Natural killer cell (primary cell): ENCODE measurements around the gene RABGAP1L. TPM values are rescaled to one million over a fixed set of nuclear protein-coding genes. Genes with fewer than 3 reads are reported as not detected.

Experiments used
- ATAC-seq, 3 donors: fragments of 150-1000 bp in 2 of 3; fragments of 200-7000 bp in 1 of 3; cut with Tn5 transposase; 1 replicate in 1 of 3; 2 replicates in 2 of 3; pipeline ENCODE4 v1.10.0; 2021; ENCODE audit warnings: mild to moderate bottlenecking in 2 of 3, moderate library complexity in 2 of 3
- DNase-seq, 2 donors: peaks; one replicate each; pipeline versions ENCODE4 v3.0.0 to v3.0.0-alpha.2; 2013 to 2021; ENCODE audit warnings: mixed read lengths in 1 of 2
- H3K27ac ChIP-seq: one replicate; pipeline ENCODE4 v1.5.1; 2013; ENCODE audit warnings: mild to moderate bottlenecking, low read length
- H3K27me3 ChIP-seq: one replicate; pipeline ENCODE4 v1.6.1; 2013; ENCODE audit warnings: low read length; ENCODE audit not compliant: control insufficient read depth, insufficient read depth
- H3K36me3 ChIP-seq: one replicate; pipeline ENCODE4 v1.6.1; 2013; ENCODE audit warnings: low read length; ENCODE audit not compliant: control insufficient read depth, insufficient read depth
- H3K4me1 ChIP-seq: one replicate; pipeline ENCODE4 v1.6.1; 2013; ENCODE audit warnings: low read length; ENCODE audit not compliant: control insufficient read depth, insufficient read depth
- H3K4me3 ChIP-seq: one replicate; pipeline ENCODE4 v1.5.1; 2013; ENCODE audit warnings: low read length
- H3K9me3 ChIP-seq: one replicate; pipeline ENCODE4 v1.6.1; 2013; ENCODE audit warnings: low read length; ENCODE audit not compliant: control insufficient read depth, insufficient read depth
- H3K27ac Mint-ChIP-seq, 2 donors: one replicate each; pipeline ENCODE4 v1.8.0; 2022; ENCODE audit warnings: mild to moderate bottlenecking in 2 of 2, mixed read lengths in 2 of 2, moderate library complexity in 1 of 2
- H3K27me3 Mint-ChIP-seq, 2 donors: one replicate each; pipeline ENCODE4 v1.8.0; 2022; ENCODE audit warnings: low read depth in 2 of 2, mixed read lengths in 2 of 2
- H3K36me3 Mint-ChIP-seq: one replicate; pipeline ENCODE4 v1.8.0; 2022; ENCODE audit warnings: mixed read lengths
- H3K4me1 Mint-ChIP-seq, 2 donors: one replicate each; pipeline ENCODE4 v1.8.0; 2022; ENCODE audit warnings: mixed read lengths in 2 of 2
- H3K4me3 Mint-ChIP-seq: one replicate; pipeline ENCODE4 v1.8.0; 2022; ENCODE audit warnings: mild to moderate bottlenecking, moderate library complexity, mixed read lengths
- H3K9me3 Mint-ChIP-seq, 2 donors: one replicate each; pipeline ENCODE4 v1.8.0; 2022; ENCODE audit warnings: mixed read lengths in 2 of 2
- CTCF ChIP-seq: fragments of 200-600 bp; IDR thresholded peaks from one replicate; pipeline ENCODE4 v1.8.0; 2022; ENCODE audit warnings: antibody characterized with exemption
- WGBS: methylation state at CpG from one replicate; pipeline ENCODE4 v1.1.7; 2013; ENCODE audit warnings: missing lambda C conversion rate; ENCODE audit not compliant: insufficient coverage; 5-methylcytosine and 5-hydroxymethylcytosine counted together
- intact Hi-C: fragments of 100-400 bp; cut with micrococcal nuclease; formaldehyde crosslinking; loops from one replicate; pipeline ENCODE4 v1.14.2; 2022
- total RNA-seq, 4 donors: library from RNA; stranded (reverse); fragments of 120-200 nt in 1 of 4; gene quantifications; one replicate each; pipeline versions ENCODE4 v1.2.3 to v1.2.4, GENCODE V29; 2013 to 2022

The RABGAP1L gene
- total RNA-seq, 3 donors from 2014 or later (not counting 1 experiment from before 2014, with no cell fraction given), result 145 to 168 (median 153) TPM

- no peak overlapping the region for H3K4me3 ChIP-seq
- Mint-ChIP-seq H3K9me3 (no peaks in the 10 kb centered on the region), H3K27me3 (no peaks in the 10 kb centered on the region), H3K4me3 (no peak overlapping the region), H3K4me1 (peaks cover 0 to 16% of the 10 kb centered on the region in 2 donors), H3K27ac (no peak overlapping the region), H3K36me3 (peaks cover 6% of the 10 kb centered on the region)
- H3K27ac ChIP-seq, result no peak overlapping the region
- TF ChIP-seq CTCF, result no peak
- DNase-seq (no peak), ATAC-seq (no peak)
- intact Hi-C loops, result no loop called here
- WGBS, result 100% methylated on average over 2 of the region's 3 CpGs
- H3K36me3 ChIP-seq, result no peaks in the 10 kb centered on the region
- no peaks in the 10 kb centered on the region for H3K27me3 ChIP-seq
- H3K4me1 ChIP-seq, result no peaks in the 10 kb centered on the region
- peaks cover 4% of the 10 kb centered on the region for H3K9me3 ChIP-seq
Observed at GRCh38 chr1:174911606-174912005, 752.3 kb downstream of the RABGAP1L start.

GRCh38 chr1:174912264-174912663 lies 752.9 kb downstream of the RABGAP1L start:
- ATAC-seq (no peak), DNase-seq (no peak)
- no peak overlapping the region for H3K27ac Mint-ChIP-seq
- no peaks in the 10 kb centered on the region for H3K9me3 Mint-ChIP-seq
- H3K27me3 Mint-ChIP-seq, result no peaks in the 10 kb centered on the region
- Histone ChIP-seq H3K36me3 (no peaks in the 10 kb centered on the region), H3K9me3 (peaks cover 2% of the 10 kb centered on the region), H3K4me3 (no peak overlapping the region), H3K4me1 (no peaks in the 10 kb centered on the region), H3K27me3 (no peaks in the 10 kb centered on the region), H3K27ac (no peak overlapping the region)
- no peak for TF ChIP-seq CTCF
- peaks cover 6% of the 10 kb centered on the region for H3K36me3 Mint-ChIP-seq
- peaks cover 0 to 21% of the 10 kb centered on the region in 2 donors for H3K4me1 Mint-ChIP-seq
- H3K4me3 Mint-ChIP-seq, result no peak overlapping the region
- intact Hi-C loops, result no loop called here

- no peaks in the 10 kb centered on the region for H3K9me3 Mint-ChIP-seq
- H3K36me3 Mint-ChIP-seq, result no peaks in the 10 kb centered on the region
- H3K27ac Mint-ChIP-seq, result no peak overlapping the region
- Histone ChIP-seq H3K27me3 (no peaks in the 10 kb centered on the region), H3K4me1 (no peaks in the 10 kb centered on the region), H3K27ac (no peak overlapping the region), H3K9me3 (no peaks in the 10 kb centered on the region), H3K4me3 (no peak overlapping the region), H3K36me3 (no peaks in the 10 kb centered on the region)
- no peak overlapping the region for H3K4me3 Mint-ChIP-seq
- no peak for DNase-seq
- TF ChIP-seq CTCF, result no peak
- intact Hi-C loops, result no loop called here
- WGBS, result 97% methylated on average over 2 of the region's 5 CpGs
- H3K4me1 Mint-ChIP-seq, result peaks cover 0 to 21% of the 10 kb centered on the region in 2 donors
- ATAC-seq, result no peak
- H3K27me3 Mint-ChIP-seq, result no peaks in the 10 kb centered on the region
Observed at GRCh38 chr1:174913225-174913903, 754.0 kb downstream of the RABGAP1L start.

- Histone ChIP-seq H3K4me3 (no peak overlapping the region), H3K9me3 (no peaks in the 10 kb centered on the region), H3K27me3 (no peaks in the 10 kb centered on the region), H3K4me1 (no peaks in the 10 kb centered on the region), H3K36me3 (no peaks in the 10 kb centered on the region), H3K27ac (no peak overlapping the region)
- H3K9me3 Mint-ChIP-seq, result no peaks in the 10 kb centered on the region
- no peak overlapping the region for H3K4me3 Mint-ChIP-seq
- TF ChIP-seq CTCF, result no peak
- no peak for DNase-seq
- H3K27ac Mint-ChIP-seq, result no peak overlapping the region
- WGBS, result no CpG with 5 or more reads among the region's 1 CpG
- ATAC-seq, result no peak
- peaks cover 0 to 14% of the 10 kb centered on the region in 2 donors for H3K4me1 Mint-ChIP-seq
- H3K36me3 Mint-ChIP-seq, result peaks cover 3% of the 10 kb centered on the region
- no peaks in the 10 kb centered on the region for H3K27me3 Mint-ChIP-seq
- intact Hi-C loops, result no loop called here
Observed at GRCh38 chr1:174914991-174915390, 755.7 kb downstream of the RABGAP1L start.
